A549 (cell line): ENCODE results near the gene TSPAN8. TPM values are rescaled to one million over a fixed set of nuclear protein-coding genes. Genes with fewer than 3 reads are reported as not detected.

Experiments
- ATAC-seq, 2 experiments: fragments of 200-7000 bp in 1 of 2; fragments of >200 bp in 1 of 2; cut with Nextera tagmentation in 1 of 2; cut with Tn5 transposase in 1 of 2; 3 replicates each; pipeline versions ENCODE4 v1.8.0 to v1.9.1; 2018 to 2020; ENCODE audit warnings: mild to moderate bottlenecking in 1 of 2, moderate library complexity in 1 of 2
- CTCF ChIA-PET: fragments of 300-600 bp; sonication (Branson Sonifier 250); formaldehyde crosslinking; extraction: SDS; loops from one replicate; lab custom pipeline; 2021; ENCODE audit warnings: antibody characterized with exemption, inconsistent platforms; lab: Yijun Ruan, JAX
- POLR2A ChIA-PET: fragments of 350-600 bp; formaldehyde crosslinking; extraction: SDS; loops from one replicate; lab custom pipeline; 2021; ENCODE audit warnings: antibody characterized with exemption, inconsistent platforms; lab: Yijun Ruan, JAX
- DNase-seq, 2 experiments: peaks; one replicate each; pipeline versions ENCODE4 v3.0.0 to v3.0.0-alpha.2; 2011 to 2016; ENCODE audit warnings: low read depth in 1 of 2, low spot score in 1 of 2
- FAIRE-seq: peaks from 2 replicates; lab custom pipeline; 2011; peaks lifted over from hg19 to GRCh38; lab: Jason Lieb, UNC
- H3K27ac ChIP-seq, 2 experiments: fragments of >200 bp; sonication (Bioruptor Twin); formaldehyde crosslinking; 3 replicates each; pipeline ENCODE4 v1.5.1; 2016 to 2017
- H3K4me1 ChIP-seq: fragments of >200 bp; sonication (Bioruptor Twin); formaldehyde crosslinking; 3 replicates; pipeline ENCODE4 v1.6.1; 2016
- H3K4me2 ChIP-seq: fragments of >200 bp; sonication (Bioruptor Twin); formaldehyde crosslinking; 3 replicates; pipeline ENCODE4 v1.6.1; 2016
- H3K4me3 ChIP-seq: fragments of >200 bp; sonication (Bioruptor Twin); formaldehyde crosslinking; 3 replicates; pipeline ENCODE4 v1.5.1; 2016
- H3K9me3 ChIP-seq: fragments of >200 bp; sonication (Bioruptor Twin); formaldehyde crosslinking; 3 replicates; pipeline ENCODE4 v1.6.1; 2016
- CBX8 ChIP-seq: fragments of 200-600 bp; sonication (generic); IDR thresholded peaks from 2 replicates; pipeline ENCODE4 v1.6.1; 2016
- FOSB ChIP-seq: fragments of 250-450 bp; sonication (Bioruptor Pico); IDR thresholded peaks from 2 replicates; pipeline ENCODE4 v1.5.0; 2020; ENCODE audit warnings: mild to moderate bottlenecking, moderate library complexity
- FOXS1 ChIP-seq: fragments of 250-450 bp; sonication (Bioruptor Pico); IDR thresholded peaks from 2 replicates; pipeline ENCODE4 v1.5.0; 2020; ENCODE audit warnings: mild to moderate bottlenecking, moderate library complexity
- HOXA7 ChIP-seq: fragments of 250-450 bp; sonication (Bioruptor Pico); IDR thresholded peaks from 2 replicates; pipeline ENCODE4 v1.5.0; 2020; ENCODE audit warnings: mild to moderate bottlenecking, moderate library complexity
- JUNB ChIP-seq: fragments of >200 bp; sonication (Bioruptor Twin); formaldehyde crosslinking; IDR thresholded peaks from 2 replicates; pipeline ENCODE4 v1.6.1; 2016
- MAFK ChIP-seq: fragments of 450-650 bp; IDR thresholded peaks from 2 replicates; pipeline ENCODE4 v1.6.1; 2014; ENCODE audit not compliant: partially characterized antibody
- MAZ ChIP-seq: fragments of 150-350 bp; IDR thresholded peaks from 2 replicates; pipeline ENCODE4 v1.6.1; 2014; ENCODE audit warnings: antibody characterized with exemption, low read depth, low read length, borderline replicate concordance
- NFE2L2 ChIP-seq: fragments of 150-350 bp; conservative IDR thresholded peaks from 2 replicates; pipeline ENCODE4 v1.6.1; 2014; ENCODE audit warnings: low read length
- RARB ChIP-seq: fragments of 250-450 bp; sonication (Bioruptor Pico); IDR thresholded peaks from 2 replicates; pipeline ENCODE4 v1.8.0; 2021; ENCODE audit warnings: mild to moderate bottlenecking, moderate library complexity
- RCOR1 ChIP-seq: fragments of 150-350 bp; IDR thresholded peaks from 2 replicates; pipeline ENCODE4 v1.6.1; 2014; ENCODE audit warnings: antibody characterized with exemption, low read length, low read depth
- SREBF2 ChIP-seq: fragments of 450-650 bp; IDR thresholded peaks from 2 replicates; pipeline ENCODE4 v1.6.1; 2014; ENCODE audit warnings: mild to moderate bottlenecking, moderate library complexity
- TP53 ChIP-seq: fragments of 250-450 bp; sonication (Bioruptor Pico); IDR thresholded peaks from 2 replicates; pipeline ENCODE4 v1.5.0; 2021; ENCODE audit warnings: mild to moderate bottlenecking, moderate library complexity
- ZC3H11A ChIP-seq: fragments of 450-650 bp; IDR thresholded peaks from 2 replicates; pipeline ENCODE4 v1.6.1; 2014; ENCODE audit warnings: antibody characterized with exemption, mild to moderate bottlenecking
- ZSCAN20 ChIP-seq: fragments of 250-450 bp; sonication (Bioruptor Pico); IDR thresholded peaks from 2 replicates; pipeline ENCODE4 v1.8.0; 2022; ENCODE audit warnings: mild to moderate bottlenecking, moderate library complexity
- WGBS: methylation state at CpG from one replicate; pipeline ENCODE4 v1.1.6; 2017; ENCODE audit errors: missing lambda C conversion rate; 5-methylcytosine and 5-hydroxymethylcytosine counted together
- polyA plus RNA-seq, 4 experiments: library from polyadenylated mRNA; depleted of rRNA in 3 of 4; stranded (reverse); fragments of >200 nt; fragmentation: RNase III in 1 of 4; extraction: RNeasy Plus Mini Kit Qiagen cat#74134 plus additional on column Dnase treatment in 1 of 4; gene quantifications; 2 replicates in 3 of 4; 3 replicates in 1 of 4; pipeline ENCODE4 v1.2.3, GENCODE V29; 2011 to 2017
- TF ChIP-seq, protein P1 (sequence below): IDR thresholded peaks from 2 replicates; pipeline ENCODE4 v1.6.1; 2012
- TF ChIP-seq, protein P2 (sequence below): fragments of 450-650 bp; IDR thresholded peaks from 2 replicates; pipeline ENCODE4 v1.6.1; 2014; ENCODE audit warnings: antibody characterized with exemption
- TF ChIP-seq, protein P3 (sequence below): fragments of 250-450 bp; sonication (Bioruptor Pico); IDR thresholded peaks from 2 replicates; pipeline ENCODE4 v1.5.0; 2020; ENCODE audit warnings: low read depth, mild to moderate bottlenecking, moderate library complexity

TSPAN8 gene
- polyA plus RNA-seq, 2 of the 4 experiments (the other 2 are of a cell fraction): 0.16 TPM; not detected in 1

DNA sequence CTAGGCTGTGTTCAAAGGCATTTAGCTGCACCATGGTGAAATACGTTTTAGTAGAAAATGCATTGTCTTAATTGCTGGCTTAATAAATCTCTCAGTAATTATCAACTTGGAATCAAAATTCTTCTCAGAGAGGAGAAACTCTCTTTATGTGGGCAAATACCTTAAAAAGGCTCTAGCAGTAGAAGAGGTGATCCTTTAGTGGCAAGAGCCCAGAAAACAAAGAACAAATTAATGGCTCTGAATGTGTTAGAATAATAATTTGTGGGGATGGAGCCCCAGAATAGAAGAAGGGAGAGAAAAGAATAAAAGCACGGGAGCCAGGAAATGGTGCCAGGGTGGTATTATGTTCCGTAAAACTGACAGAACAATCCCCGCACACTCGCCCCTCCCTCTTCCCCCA lies 14.8 kb downstream of the TSPAN8 start:
- DNase-seq (no peak), FAIRE-seq (no peak), ATAC-seq (no peak)
- TF ChIP-seq RARB (CRISPR knock-in tag): no peak
- no peak for TF ChIP-seq MAZ
- TF ChIP-seq MAFK: no peak
- TF ChIP-seq RCOR1: no peak
- no peak for TF ChIP-seq SREBF2
- 31% methylated on average over 5 of the region's 5 CpGs for whole genome bisulfite sequencing
- no peaks in the 10 kb centered on the region for H3K4me1 ChIP-seq
- CTCF ChIA-PET: interaction anchor here (0.8 to 1.2 kb wide), 2 partner anchors 8 to 90 kb away, joined by 3 read pairs; no protein-coding TSS in a partner anchor
- H3K27ac ChIP-seq: no peak overlapping the region
- POLR2A ChIA-PET: no interaction called here
- no peak overlapping the region for H3K4me2 ChIP-seq
- H3K4me3 ChIP-seq: no peak overlapping the region
- no peaks in the 10 kb centered on the region for H3K9me3 ChIP-seq

DNA sequence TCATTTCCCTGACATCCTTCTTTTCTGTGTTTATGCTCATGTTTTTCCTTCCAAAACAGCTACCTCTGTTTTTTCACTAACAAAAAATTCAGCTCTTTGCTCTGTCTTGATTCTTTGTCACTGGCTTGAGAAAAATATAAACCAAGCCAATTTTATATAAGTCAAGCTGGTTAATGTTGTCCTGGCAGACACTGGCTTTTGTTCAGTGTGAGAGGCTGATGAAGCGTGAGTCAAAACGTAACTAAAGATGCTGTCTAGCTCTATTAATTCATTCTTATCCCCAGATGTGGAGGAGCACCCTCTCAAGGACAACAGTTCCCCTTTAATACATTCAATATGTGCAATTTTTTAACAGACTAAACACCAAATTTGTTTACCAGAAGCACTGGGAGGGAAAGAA lies 15.8 kb downstream of the TSPAN8 start:
- TF ChIP-seq, protein P1, sequence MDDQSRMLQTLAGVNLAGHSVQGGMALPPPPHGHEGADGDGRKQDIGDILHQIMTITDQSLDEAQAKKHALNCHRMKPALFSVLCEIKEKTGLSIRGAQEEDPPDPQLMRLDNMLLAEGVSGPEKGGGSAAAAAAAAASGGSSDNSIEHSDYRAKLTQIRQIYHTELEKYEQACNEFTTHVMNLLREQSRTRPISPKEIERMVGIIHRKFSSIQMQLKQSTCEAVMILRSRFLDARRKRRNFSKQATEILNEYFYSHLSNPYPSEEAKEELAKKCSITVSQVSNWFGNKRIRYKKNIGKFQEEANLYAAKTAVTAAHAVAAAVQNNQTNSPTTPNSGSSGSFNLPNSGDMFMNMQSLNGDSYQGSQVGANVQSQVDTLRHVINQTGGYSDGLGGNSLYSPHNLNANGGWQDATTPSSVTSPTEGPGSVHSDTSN: no peak
- no peak for TF ChIP-seq FOXS1 (CRISPR knock-in tag)
- TF ChIP-seq FOSB (CRISPR knock-in tag): no peak
- TF ChIP-seq, all 56 proteins: peak for 0
- Histone ChIP-seq H3K9me3 (no peaks in the 10 kb centered on the region), H3K4me2 (no peak overlapping the region), H3K27ac (no peak overlapping the region), H3K4me3 (no peak overlapping the region), H3K4me1 (no peaks in the 10 kb centered on the region)
- DNase-seq (no peak), ATAC-seq (no peak), FAIRE-seq (no peak)
- POLR2A ChIA-PET: no interaction called here
- CTCF ChIA-PET: interaction anchor here (1.2 kb wide), 1 partner anchor 9 kb away, joined by 3 read pairs; no protein-coding TSS in a partner anchor
- WGBS: 24% methylated on average over 2 of the region's 2 CpGs

DNA sequence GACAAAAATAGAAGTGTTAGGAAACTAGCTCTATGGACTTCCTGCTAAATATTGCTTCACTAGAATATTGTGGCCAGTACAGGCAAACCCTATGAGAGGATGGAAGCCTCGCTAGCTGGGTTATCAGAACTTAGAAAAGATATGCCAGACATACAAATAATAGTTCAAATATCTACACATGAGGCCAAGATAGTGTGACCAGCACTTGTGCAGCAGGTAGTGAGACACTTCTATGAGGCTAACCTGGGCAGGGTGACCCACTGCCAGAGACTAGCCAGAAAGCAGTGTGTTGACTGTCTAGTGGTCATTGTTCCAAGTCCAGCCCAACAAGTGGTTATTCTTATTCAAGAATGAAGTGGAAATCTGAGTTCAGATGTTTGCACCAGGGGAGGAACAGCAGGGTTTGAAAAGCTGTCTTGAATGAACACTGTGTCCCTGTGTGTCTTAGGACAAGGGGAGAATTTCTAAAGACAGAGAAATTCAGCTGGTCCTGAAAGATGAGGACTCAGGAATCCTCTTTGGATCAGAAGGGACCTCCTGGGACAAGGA lies 16.3 kb downstream of the TSPAN8 start:
- Histone ChIP-seq H3K27ac (no peak overlapping the region), H3K4me3 (no peak overlapping the region), H3K9me3 (no peaks in the 10 kb centered on the region), H3K4me2 (no peak overlapping the region), H3K4me1 (no peaks in the 10 kb centered on the region)
- POLR2A ChIA-PET: no interaction called here
- ATAC-seq (no peak), DNase-seq (no peak), FAIRE-seq (no peak)
- 9% methylated on average over 1 of the region's 1 CpG for WGBS
- TF ChIP-seq FOSB (CRISPR knock-in tag): no peak
- TF ChIP-seq JUNB: no peak
- no peak for TF ChIP-seq MAZ
- TF ChIP-seq, protein P1: no peak
- no peak for TF ChIP-seq ZSCAN20 (CRISPR knock-in tag)
- TF ChIP-seq, protein P2, sequence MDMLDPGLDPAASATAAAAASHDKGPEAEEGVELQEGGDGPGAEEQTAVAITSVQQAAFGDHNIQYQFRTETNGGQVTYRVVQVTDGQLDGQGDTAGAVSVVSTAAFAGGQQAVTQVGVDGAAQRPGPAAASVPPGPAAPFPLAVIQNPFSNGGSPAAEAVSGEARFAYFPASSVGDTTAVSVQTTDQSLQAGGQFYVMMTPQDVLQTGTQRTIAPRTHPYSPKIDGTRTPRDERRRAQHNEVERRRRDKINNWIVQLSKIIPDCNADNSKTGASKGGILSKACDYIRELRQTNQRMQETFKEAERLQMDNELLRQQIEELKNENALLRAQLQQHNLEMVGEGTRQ: no peak
- TF ChIP-seq, protein P3, sequence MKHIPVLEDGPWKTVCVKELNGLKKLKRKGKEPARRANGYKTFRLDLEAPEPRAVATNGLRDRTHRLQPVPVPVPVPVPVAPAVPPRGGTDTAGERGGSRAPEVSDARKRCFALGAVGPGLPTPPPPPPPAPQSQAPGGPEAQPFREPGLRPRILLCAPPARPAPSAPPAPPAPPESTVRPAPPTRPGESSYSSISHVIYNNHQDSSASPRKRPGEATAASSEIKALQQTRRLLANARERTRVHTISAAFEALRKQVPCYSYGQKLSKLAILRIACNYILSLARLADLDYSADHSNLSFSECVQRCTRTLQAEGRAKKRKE (CRISPR knock-in tag): no peak
- TF ChIP-seq HOXA7 (CRISPR knock-in tag): no peak
- TF ChIP-seq TP53 (CRISPR knock-in tag): no peak
- TF ChIP-seq MAFK: no peak
- no peak for TF ChIP-seq NFE2L2
- TF ChIP-seq CBX8: no peak
- TF ChIP-seq ZC3H11A: no peak
- TF ChIP-seq, all 56 proteins: peak for 0
- CTCF ChIA-PET: no interaction called here
